ENCODE measurements around the gene PELI2.

Gene PELI2

GRCh38 chr14:56131865-56132833, 13.9 kb downstream of the PELI2 start:
- H2AFZ ChIP-seq (ENCODE audit: low read length), result no peak overlapping the region
- no peaks in the 10 kb centered on the region for H4K20me1 ChIP-seq (ENCODE audit: insufficient read depth, low read length)
- no peak for DNase-seq
- H3K4me3 ChIP-seq (ENCODE audit: low read length), result no peak overlapping the region
- H3K4me1 ChIP-seq (ENCODE audit: low read length), result no peaks in the 10 kb centered on the region
- H3K36me3 ChIP-seq (replicated peaks; ENCODE audit: insufficient read depth, low read length), result no peaks in the 10 kb centered on the region
- H3F3A ChIP-seq (ENCODE audit: insufficient read depth, low read length), result no peaks in the 10 kb centered on the region
- H3K9ac ChIP-seq (ENCODE audit: low read length), result no peak overlapping the region
- no peak overlapping the region for H3K4me2 ChIP-seq (ENCODE audit: low read depth, low read length)
- H3K27ac ChIP-seq (ENCODE audit: low read length), result no peak overlapping the region
- no peaks in the 10 kb centered on the region for H3K9me2 ChIP-seq (replicated peaks; ENCODE audit: insufficient read depth, low read length)
- no peaks in the 10 kb centered on the region for H3K27me3 ChIP-seq (replicated peaks; ENCODE audit: insufficient read depth, low read length)
- TF ChIP-seq CTCF (IDR thresholded peaks at IDR 0.05; ENCODE audit: low read length), result no peak
- TF ChIP-seq EZH2phosphoT487 (IDR thresholded peaks at IDR 0.05; ENCODE audit: low read length), result no peak
- no peak for TF ChIP-seq EZH2 (optimal IDR thresholded peaks at IDR 0.05; ENCODE audit: low read depth, low read length)
- no peaks in the 10 kb centered on the region for H3K9me3 ChIP-seq (replicated peaks; ENCODE audit: insufficient read depth, low read length)
- H3K79me2 ChIP-seq (ENCODE audit: low read length), result no peaks in the 10 kb centered on the region

GRCh38 chr14:56133547-56133946, 15.3 kb downstream of the PELI2 start:
- H3K4me3 ChIP-seq (ENCODE audit: low read length), result no peak overlapping the region
- no peak overlapping the region for H2AFZ ChIP-seq (ENCODE audit: low read length)
- H3K9me3 ChIP-seq (replicated peaks; ENCODE audit: insufficient read depth, low read length), result no peaks in the 10 kb centered on the region
- H3K9ac ChIP-seq (ENCODE audit: low read length), result no peak overlapping the region
- H4K20me1 ChIP-seq (ENCODE audit: insufficient read depth, low read length), result no peaks in the 10 kb centered on the region
- no peak for TF ChIP-seq CTCF (IDR thresholded peaks at IDR 0.05; ENCODE audit: low read length)
- no peaks in the 10 kb centered on the region for H3K36me3 ChIP-seq (replicated peaks; ENCODE audit: insufficient read depth, low read length)
- H3F3A ChIP-seq (ENCODE audit: insufficient read depth, low read length), result no peaks in the 10 kb centered on the region
- H3K79me2 ChIP-seq (ENCODE audit: low read length), result no peaks in the 10 kb centered on the region
- H3K27ac ChIP-seq (ENCODE audit: low read length), result no peak overlapping the region
- DNase-seq, result no peak
- no peaks in the 10 kb centered on the region for H3K9me2 ChIP-seq (replicated peaks; ENCODE audit: insufficient read depth, low read length)
- no peaks in the 10 kb centered on the region for H3K27me3 ChIP-seq (replicated peaks; ENCODE audit: insufficient read depth, low read length)
- no peaks in the 10 kb centered on the region for H3K4me1 ChIP-seq (ENCODE audit: low read length)
- no peak overlapping the region for H3K4me2 ChIP-seq (ENCODE audit: low read depth, low read length)

GRCh38 chr14:56135001-56135400, 16.8 kb downstream of the PELI2 start:
- DNase-seq, result no peak
- Histone ChIP-seq H3K4me2 (ENCODE audit: low read depth, low read length) (no peak overlapping the region), H3K79me2 (ENCODE audit: low read length) (no peaks in the 10 kb centered on the region), H3F3A (ENCODE audit: insufficient read depth, low read length) (no peaks in the 10 kb centered on the region), H3K27ac (ENCODE audit: low read length) (no peak overlapping the region), H3K36me3 (replicated peaks; ENCODE audit: insufficient read depth, low read length) (no peaks in the 10 kb centered on the region), H3K9me3 (replicated peaks; ENCODE audit: insufficient read depth, low read length) (no peaks in the 10 kb centered on the region), H2AFZ (ENCODE audit: low read length) (no peak overlapping the region), H3K4me3 (ENCODE audit: low read length) (no peak overlapping the region), H3K9ac (ENCODE audit: low read length) (no peak overlapping the region), H3K4me1 (ENCODE audit: low read length) (no peaks in the 10 kb centered on the region), H3K27me3 (replicated peaks; ENCODE audit: insufficient read depth, low read length) (no peaks in the 10 kb centered on the region), H3K9me2 (replicated peaks; ENCODE audit: insufficient read depth, low read length) (no peaks in the 10 kb centered on the region), H4K20me1 (ENCODE audit: insufficient read depth, low read length) (no peaks in the 10 kb centered on the region)
- TF ChIP-seq CTCF (IDR thresholded peaks at IDR 0.05; ENCODE audit: low read length) (no peak), EZH2 (optimal IDR thresholded peaks at IDR 0.05; ENCODE audit: low read depth, low read length) (no peak), EZH2phosphoT487 (IDR thresholded peaks at IDR 0.05; ENCODE audit: low read length) (no peak)
